RWPE1 (cell line): ENCODE data around the gene NANOG.
"Not testable (repeated sequence)": the region's sequence is repeated elsewhere in the genome, so short reads cannot be mapped to it uniquely, and the experiment has no call there.

Experiments
- CTCF ChIA-PET: fragments of 350-600 bp; sonication (Branson Sonifier 250); formaldehyde crosslinking; extraction: SDS; loops from one replicate; lab custom pipeline; 2021; lab: Yijun Ruan, JAX
- POLR2A ChIA-PET: fragments of 400-600 bp; formaldehyde crosslinking; extraction: SDS; loops from one replicate; lab custom pipeline; 2020; ENCODE audit warnings: antibody characterized with exemption; ENCODE audit not compliant: low non-redundant PET; lab: Yijun Ruan, JAX
- DNase-seq: peaks from one replicate; pipeline ENCODE4 v3.0.0; 2012; ENCODE audit warnings: low spot score
- H3K27ac ChIP-seq: fragments of 450-650 bp; 2 replicates; pipeline ENCODE4 v1.5.1; 2017
- CTCF ChIP-seq: fragments of 450-650 bp; conservative IDR thresholded peaks from 2 replicates; pipeline ENCODE4 v1.5.1; 2017; ENCODE audit warnings: low read depth, mild to moderate bottlenecking

The NANOG gene

DNA sequence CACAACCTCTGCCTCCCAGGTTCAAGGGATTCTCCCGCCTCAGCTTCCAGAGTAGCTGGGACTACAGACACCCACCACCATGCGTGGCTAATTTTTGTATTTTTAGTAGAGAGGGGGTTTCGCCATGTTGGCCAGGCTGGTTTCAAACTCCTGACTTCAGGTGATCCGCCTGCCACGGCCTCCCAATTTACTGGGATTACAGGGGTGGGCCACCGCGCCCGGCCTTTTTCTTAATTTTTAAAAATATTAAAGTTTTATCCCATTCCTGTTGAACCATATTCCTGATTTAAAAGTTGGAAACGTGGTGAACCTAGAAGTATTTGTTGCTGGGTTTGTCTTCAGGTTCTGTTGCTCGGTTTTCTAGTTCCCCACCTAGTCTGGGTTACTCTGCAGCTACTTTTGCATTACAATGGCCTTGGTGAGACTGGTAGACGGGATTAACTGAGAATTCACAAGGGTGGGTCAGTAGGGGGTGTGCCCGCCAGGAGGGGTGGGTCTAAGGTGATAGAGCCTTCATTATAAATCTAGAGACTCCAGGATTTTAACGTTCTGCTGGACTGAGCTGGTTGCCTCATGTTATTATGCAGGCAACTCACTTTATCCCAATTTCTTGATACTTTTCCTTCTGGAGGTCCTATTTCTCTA lies at the start of gene NANOG:
Gene NANOG, plus strand, starts transcription at position 519 of the 645 bp plus-strand sequence. CDS start 213 bp downstream, outside the sequence.
- DNase-seq, H3K27ac ChIP-seq, POLR2A ChIA-PET, CTCF ChIA-PET: not testable (repeated sequence)

DNA sequence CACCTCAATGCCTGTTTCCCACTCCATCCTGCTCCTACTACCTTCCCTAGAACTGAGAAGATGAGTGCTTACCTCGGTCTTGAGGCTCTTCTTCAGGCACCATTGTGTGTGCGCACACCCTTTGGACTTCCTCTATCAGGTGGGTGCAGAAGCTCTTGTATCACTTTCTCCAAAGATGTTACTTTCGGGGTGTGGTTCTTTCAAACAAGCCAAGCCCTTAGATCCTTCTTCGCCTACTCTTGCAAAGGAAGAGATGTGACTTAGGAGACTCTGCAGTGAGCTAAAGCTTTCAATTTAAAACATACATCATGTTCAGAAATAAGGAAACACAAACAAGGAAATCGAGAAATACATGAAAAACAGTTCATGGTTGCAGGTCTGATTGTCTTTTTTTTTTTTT lies 42.0 kb upstream of the NANOG start, which contains the start of gene CLEC4C:
Gene CLEC4C, minus strand, starts transcription at position 130 of the 400 bp plus-strand sequence. Its CDS starts 27 bp downstream, at position 103.
- no peak for DNase-seq
- no peak for TF ChIP-seq CTCF
- H3K27ac ChIP-seq: no peak within 1 kb of the TSS
- CTCF ChIA-PET: interaction anchor here (0.6 kb wide), 1 partner anchor 243 kb away, joined by 3 read pairs; no protein-coding TSS in a partner anchor
- POLR2A ChIA-PET: no interaction called here

DNA sequence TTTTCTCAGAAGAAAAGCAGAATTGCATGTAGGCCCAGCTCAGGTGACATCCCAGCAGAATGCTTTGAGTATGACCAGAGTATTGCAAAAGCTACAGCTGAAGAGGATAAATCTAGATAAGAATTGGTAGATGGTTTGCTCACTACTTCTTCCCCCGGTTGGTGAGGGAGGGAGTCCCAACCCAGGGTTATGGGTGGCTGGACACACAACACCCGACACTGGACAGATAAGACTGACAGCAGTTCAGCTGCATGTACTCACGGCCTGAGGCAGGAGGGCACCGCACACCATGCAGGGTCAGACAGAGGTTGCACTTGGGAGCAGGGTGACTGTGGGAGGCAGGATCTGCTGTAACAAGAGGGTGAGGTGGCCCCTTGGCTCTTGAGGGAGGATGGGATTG lies 40.4 kb upstream of the NANOG start:
- POLR2A ChIA-PET: no interaction called here
- CTCF ChIA-PET: interaction anchor here (0.6 kb wide), 3 partner anchors 159 to 1412 kb away, joined by 3 to 4 read pairs (median 3); no protein-coding TSS in a partner anchor
- no peak for DNase-seq
- no peak overlapping the region for H3K27ac ChIP-seq
- no peak for TF ChIP-seq CTCF

DNA sequence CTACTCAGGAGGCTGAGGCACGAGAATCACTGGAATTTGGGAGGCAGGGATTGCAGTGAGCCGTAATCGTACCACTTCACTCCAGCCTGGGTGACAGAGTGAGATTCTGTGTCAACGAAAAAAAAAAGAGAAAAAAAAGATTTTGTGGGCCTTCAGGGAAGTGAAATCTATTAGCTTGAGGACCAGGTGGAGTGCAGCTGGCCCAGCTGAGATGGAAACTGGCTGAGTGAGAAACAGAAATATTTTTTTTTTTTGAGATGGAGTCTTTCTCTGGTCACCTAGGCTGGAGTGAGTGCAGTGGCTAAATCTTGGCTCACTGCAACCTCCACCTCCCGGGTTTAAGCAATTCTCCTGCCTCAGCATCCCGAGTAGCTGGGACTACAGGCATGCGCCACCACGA lies 39.8 kb upstream of the NANOG start:
- ChIA-PET CTCF (no interaction called here), POLR2A (no interaction called here)
- no peak for DNase-seq
- no peak overlapping the region for H3K27ac ChIP-seq
- TF ChIP-seq CTCF: no peak

- CTCF ChIA-PET: no interaction called here
- POLR2A ChIA-PET: no interaction called here
- no peak for DNase-seq
- no peak for TF ChIP-seq CTCF
- no peak overlapping the region for H3K27ac ChIP-seq
These were observed 38.9 kb upstream of the NANOG start for GRCh38 chr12:7750350-7750749.

DNA sequence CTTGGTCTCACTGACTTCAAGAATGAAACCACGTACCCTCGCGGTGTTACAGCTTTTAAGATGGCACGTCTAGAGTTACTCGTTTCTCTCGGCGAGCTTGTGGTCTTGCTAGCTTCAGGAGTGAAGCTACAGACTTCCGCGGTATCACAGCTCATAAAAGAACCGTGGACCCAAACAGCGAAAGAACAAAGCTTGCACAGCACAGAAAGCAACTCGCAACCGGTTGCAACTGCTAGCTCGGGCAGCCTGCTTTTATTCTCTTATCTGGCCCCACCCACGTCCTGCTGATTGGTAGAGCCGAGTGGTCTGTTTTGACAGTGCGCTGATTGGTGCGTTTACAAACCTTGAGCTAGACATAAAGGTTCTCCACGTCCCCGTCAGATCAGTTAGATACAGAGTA lies 37.8 kb upstream of the NANOG start:
- no peak for DNase-seq
- ChIA-PET CTCF (no interaction called here), POLR2A (no interaction called here)
- no peak for TF ChIP-seq CTCF
- no peak overlapping the region for H3K27ac ChIP-seq

DNA sequence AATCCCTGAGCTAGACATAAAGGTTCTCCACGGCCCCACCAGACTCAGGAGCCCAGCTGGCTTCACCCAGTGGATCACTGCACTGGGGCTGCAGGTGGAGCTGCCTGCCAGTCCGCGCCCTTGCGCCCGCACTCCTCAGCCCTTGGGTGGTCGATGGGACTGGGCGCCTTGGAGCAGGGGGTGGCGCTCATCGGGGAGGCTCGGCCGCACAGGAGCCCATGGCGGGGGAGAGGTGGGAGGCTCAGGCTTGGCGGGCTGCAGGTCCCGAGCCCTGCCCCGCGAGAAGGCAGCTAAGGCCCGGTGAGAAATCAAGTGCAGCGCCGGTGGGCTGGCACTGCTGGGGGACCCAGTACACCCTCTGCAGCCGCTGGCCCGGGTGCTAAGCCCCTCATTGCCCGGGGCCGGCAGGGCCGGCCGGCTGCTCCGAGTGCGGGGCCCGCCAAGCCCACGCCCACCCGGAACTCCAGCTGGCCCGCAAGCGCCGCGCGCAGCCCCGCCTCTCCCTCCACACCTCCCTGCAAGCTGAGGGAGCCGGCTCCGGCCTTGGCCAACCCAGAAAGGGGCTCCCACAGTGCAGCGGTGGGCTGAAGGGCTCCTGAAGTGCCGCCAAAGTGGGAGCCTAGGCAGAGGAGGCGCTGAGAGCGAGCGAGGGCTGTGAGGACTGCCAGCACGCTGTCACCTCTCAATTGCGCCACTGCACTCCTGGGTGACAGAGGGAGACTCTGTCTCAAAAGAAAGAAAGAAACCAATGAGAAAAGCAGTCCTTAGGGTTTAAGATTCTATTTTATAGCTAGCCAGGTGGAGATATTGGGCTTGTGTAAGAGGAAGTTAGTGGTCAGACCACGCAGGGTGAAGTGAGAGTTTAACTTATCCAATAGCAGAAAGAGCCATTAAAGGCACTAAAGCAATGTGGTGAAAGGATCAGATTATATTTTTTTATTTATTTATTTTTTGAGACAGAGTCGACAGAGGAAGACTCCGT lies 37.0 kb upstream of the NANOG start:
- H3K27ac ChIP-seq, DNase-seq, POLR2A ChIA-PET: not testable (repeated sequence)
- CTCF ChIA-PET: interaction anchor here (0.6 kb wide), 1 partner anchor 177 kb away, joined by 3 read pairs; no protein-coding TSS in a partner anchor

GRCh38 chr12:7755668-7756067 lies 33.5 kb upstream of the NANOG start:
- POLR2A ChIA-PET, DNase-seq: not testable (repeated sequence)

More at GRCh38 chr12:7755668-7756067, 33.5 kb upstream of the NANOG start:
- H3K27ac ChIP-seq, CTCF ChIA-PET: not testable (repeated sequence)
